ENCODE data around the gene TESK1.
A peak's percentile ranks its signal among the peaks of the same experiment; 100 is the strongest.

The TESK1 gene

GRCh38 chr9:35659340-35659739, 54.3 kb downstream of the TESK1 start:
- no peaks in the 10 kb centered on the region for H3K9me3 ChIP-seq (ENCODE audit: insufficient read depth, low read length)
- H3K9me2 ChIP-seq (replicated peaks; ENCODE audit: insufficient read depth, low read length) = no peaks in the 10 kb centered on the region
- no peaks in the 10 kb centered on the region for H4K20me1 ChIP-seq (ENCODE audit: low read depth, low read length)
- H3K4me2 ChIP-seq (ENCODE audit: low read depth, low read length, poor library complexity, severe bottlenecking) = peak overlapping the region; percentile 67
- peak overlapping the region; percentile 65 for H3K9ac ChIP-seq (ENCODE audit: low read length)
- H3K27me3 ChIP-seq (ENCODE audit: low read length) = no peaks in the 10 kb centered on the region
- no peak overlapping the region for H2AFZ ChIP-seq (ENCODE audit: low read depth, low read length, severe bottlenecking)
- H3K79me2 ChIP-seq (ENCODE audit: insufficient read depth, low read length) = peaks cover 14% of the 10 kb centered on the region; the same call in 1 of the 2 replicates
- H3K27ac ChIP-seq (ENCODE audit: low read depth, low read length) = peak overlapping the region; percentile 83
- H3F3A ChIP-seq (ENCODE audit: insufficient read depth) = peaks cover 51% of the 10 kb centered on the region
- TF ChIP-seq CTCF (IDR thresholded peaks at IDR 0.05; ENCODE audit: insufficient read depth, low read length, poor library complexity, severe bottlenecking) = no peak
- peak overlapping the region; percentile 63 for H3K4me3 ChIP-seq (ENCODE audit: insufficient read depth, low read length, poor library complexity, severe bottlenecking)
- H3K36me3 ChIP-seq (ENCODE audit: low read length) = no peaks in the 10 kb centered on the region
